NCI-H2171 (cell line): ENCODE data around the gene TRERF1.
A peak's percentile ranks its signal among the peaks of the same experiment; 100 is the strongest.

ENCODE experiments used
- DNase-seq: peaks from one replicate; lab custom pipeline; 2025; lab: John Stamatoyannopoulos, UW

Gene TRERF1

GRCh38 chr6:42394151-42394550 lies 57.6 kb downstream of the TRERF1 start:
- DNase-seq: no peak

DNA sequence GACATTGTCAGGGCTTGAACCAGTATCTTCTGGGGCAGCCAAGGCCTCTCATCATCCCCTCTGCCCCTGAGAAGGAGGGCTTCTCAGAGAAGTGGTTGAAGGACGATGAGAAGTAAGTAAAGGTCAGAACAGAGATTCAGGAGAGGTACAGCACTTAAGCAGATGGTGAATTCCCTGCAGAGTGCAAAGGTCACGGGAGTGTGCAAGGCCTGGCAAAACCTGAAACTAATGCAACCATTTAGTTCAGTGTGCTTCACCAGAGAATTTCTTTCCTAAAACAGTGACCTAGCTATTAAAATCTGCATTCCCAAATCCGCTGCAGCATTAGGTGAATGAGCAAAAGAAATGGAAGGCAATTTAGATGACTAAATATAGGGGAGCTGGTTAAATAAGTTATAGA lies 58.4 kb downstream of the TRERF1 start:
- no peak for DNase-seq

- DNase-seq: no peak
Observed at GRCh38 chr6:42392833-42393232, 58.9 kb downstream of the TRERF1 start.

- no peak for DNase-seq
Observed at GRCh38 chr6:42391441-42391840, 60.3 kb downstream of the TRERF1 start.

- DNase-seq: no peak
Observed at GRCh38 chr6:42390228-42390934, 61.3 kb downstream of the TRERF1 start.

DNA sequence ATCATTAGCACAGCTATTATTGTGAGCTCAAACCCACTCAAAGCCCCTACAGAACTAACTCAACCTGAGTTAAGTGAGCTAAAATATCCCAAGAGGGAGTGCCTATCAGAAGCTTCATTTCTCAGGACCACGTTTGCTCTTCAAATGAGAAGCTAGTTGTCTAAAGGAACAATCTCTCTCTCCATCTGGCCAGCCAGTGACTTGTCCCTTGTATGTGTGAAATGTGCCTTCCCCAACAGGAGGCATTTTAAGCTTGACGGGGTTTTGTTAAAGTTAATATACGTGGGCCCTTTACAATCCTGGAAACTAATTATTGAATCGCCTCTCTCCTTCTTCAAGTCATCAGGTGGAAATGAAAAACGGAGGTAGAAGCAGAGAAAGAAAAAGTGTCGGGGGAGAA lies 62.0 kb downstream of the TRERF1 start:
- no peak for DNase-seq

- no peak for DNase-seq
Observed at GRCh38 chr6:42388046-42388445, 63.7 kb downstream of the TRERF1 start.

DNA sequence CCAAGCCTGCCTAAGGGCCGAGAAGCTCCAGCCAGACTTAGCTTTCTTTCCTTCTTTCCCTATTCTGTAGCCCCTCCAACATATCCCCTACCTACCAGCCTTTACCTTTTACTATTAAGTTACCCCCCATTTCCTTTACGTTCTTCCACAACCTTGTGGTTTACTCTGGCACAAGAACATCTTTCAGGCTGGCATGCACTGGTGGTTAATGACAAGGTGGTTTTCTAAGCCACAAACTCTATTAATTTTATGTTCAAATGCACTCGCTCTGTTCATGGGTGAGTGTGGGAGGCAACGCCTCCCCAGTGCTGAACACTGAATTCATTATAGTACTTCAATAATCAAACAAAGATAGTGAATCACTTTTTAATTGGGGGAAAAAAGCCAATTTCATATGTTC lies 64.4 kb downstream of the TRERF1 start:
- no peak for DNase-seq

DNA sequence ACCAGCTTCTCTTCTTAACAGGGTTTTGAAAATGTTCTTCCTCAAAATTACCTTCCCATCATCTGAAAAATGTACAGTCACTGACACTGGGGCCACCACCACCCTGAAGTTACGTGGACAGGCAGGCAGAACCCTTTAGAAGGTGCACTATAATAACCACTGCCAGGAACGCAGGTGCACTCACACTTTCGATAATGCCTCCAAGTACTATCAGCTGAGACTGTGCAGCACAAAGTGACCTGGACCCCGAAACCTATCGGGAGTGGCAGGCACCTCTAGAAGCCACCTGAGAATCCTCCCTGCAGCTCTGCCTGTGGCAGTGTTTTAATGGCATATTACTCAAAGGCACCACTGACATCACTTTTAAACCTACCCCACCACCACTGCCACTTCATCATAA lies 66.4 kb downstream of the TRERF1 start:
- no peak for DNase-seq

DNA sequence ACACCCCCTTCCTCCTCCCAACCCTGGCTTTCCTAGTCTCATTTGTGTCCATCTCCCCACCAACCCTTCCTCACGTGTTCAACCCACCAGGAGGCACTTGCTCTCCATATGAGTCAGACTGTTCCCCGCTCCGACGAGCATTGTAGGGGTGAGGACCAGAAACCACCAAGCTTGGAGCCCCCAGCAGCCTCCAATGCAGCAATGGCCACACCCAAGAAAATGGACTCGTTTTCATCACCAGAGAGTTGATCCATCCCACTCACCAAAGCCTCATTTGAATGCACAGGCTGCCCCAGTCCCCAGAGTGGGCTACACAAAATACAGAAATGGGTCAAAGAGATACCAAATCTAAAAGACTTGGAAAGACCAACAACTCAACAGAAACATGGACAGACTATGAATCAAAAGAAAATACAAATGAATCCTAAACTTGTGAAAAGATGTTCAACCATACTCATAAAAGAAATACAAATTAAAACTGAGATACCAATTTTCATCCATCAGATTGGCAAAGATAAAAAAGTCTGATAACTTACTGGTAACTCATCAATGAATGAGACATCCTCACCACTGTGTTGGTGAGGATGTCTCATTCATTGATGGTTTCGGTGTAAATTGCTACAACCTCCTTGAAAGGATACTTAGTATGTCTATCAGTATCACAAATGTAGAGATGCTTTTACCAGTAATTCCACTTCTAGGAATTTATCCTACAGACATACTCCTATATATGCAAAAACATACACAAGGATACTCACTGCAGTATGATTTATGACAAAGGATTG lies 68.1 kb downstream of the TRERF1 start:
- DNase-seq: no peak

DNA sequence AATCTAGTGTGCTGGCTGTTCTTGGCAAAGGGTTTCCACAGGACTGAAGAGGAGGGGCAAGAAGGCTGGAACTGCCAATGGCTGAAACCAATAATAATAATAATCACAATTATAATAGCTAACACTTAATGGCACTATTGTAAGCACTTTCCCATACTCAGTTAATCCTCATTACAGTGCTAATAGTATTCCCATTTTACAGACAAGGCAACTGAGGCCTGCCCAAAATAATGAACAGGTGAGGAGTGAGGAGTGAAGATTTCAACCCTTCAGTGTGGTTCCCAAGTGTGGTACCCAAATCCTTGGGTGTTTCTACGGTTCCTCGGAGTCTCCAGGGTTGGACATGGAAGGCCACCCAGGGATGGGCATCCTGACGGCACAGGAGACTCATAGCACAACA lies 69.9 kb downstream of the TRERF1 start:
- DNase-seq: no peak

DNA sequence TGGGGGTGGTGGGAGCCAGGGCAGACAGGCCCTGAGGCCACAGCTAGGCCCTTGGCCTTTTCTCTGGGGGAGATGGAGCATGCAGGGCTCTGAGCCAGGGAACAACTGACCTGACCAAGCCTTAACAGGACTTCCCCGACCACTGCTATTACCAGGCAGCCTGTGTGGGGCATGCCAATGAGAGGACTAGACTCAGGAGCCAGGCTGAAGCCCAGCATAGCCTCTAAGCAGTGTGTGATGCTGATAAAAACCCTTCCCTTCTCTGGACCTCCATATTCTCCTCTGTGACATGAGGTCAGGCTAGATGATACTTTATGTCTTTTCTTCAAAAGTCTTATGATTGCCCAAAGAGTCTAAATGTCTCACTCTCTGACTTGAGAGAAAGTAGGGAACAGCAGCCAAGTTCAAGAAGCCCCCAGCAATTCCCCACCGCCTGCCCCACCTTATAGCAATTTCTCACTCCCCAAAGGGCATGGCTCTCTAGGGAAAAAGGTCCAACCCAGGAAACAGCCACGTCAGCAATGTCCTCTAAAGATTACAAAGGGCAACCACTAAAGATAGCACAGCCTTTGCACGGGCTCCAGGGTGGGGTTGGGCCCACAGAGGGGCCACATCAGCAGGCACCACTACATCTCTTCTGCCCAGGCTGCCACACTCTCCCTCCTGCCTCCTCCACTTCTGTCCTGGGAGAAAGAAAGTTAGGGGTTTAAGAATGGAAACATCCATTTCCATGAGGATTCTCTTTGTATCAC lies 71.3 kb downstream of the TRERF1 start:
- no peak for DNase-seq

GRCh38 chr6:42378536-42378935 lies 73.2 kb downstream of the TRERF1 start:
- DNase-seq: no peak

DNA sequence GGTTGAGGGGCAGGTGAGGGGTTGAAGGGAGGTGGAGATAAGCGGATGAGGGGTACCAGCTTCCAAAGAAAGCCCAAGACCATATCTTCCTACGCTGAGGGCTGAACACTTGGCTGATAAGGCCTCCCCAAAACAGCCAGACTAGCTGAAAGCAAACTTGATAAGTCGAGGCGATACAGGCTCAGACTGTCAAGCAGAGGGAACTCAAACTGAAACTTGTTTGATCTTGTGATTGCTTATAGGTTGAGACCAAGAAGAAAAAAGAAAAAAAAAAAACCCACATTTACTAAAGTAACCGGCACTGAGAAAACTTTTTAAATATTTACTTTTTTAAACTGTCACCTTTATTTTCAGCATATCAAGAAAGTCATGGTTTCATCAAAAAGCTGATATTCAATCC lies 73.6 kb downstream of the TRERF1 start:
- DNase-seq: no peak

DNA sequence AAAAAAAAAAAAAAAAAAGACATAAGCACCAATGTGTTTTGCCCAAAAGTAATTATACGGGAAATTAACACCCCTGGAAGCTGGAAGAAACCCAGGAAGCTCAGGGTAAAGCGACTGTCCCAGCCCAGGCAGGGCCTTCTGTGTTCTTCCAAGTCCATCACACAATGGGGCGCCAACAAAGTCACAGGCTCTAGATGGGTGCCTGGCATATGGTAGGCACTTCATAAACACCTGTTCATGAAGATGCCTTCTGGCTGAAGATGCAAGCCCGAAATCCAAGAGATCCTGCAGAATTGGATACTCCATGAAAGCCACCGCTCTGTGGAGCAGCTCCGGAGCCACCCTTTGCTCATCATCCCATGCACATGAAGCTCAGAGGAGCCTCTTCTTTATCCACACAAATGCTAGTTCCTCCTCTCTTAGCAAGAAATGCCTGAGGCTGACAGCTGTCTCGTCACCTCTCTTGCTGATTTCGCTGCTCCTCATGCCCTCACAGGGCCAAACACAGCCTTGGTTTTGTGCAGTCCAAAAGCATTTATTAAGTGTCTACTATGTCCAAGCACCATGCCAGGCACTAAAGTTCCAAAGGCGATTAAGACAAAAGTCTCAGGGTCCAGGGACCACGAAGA lies 76.6 kb downstream of the TRERF1 start:
- DNase-seq: peak; percentile 55

GRCh38 chr6:42374018-42374669 lies 77.6 kb downstream of the TRERF1 start:
- no peak for DNase-seq

DNA sequence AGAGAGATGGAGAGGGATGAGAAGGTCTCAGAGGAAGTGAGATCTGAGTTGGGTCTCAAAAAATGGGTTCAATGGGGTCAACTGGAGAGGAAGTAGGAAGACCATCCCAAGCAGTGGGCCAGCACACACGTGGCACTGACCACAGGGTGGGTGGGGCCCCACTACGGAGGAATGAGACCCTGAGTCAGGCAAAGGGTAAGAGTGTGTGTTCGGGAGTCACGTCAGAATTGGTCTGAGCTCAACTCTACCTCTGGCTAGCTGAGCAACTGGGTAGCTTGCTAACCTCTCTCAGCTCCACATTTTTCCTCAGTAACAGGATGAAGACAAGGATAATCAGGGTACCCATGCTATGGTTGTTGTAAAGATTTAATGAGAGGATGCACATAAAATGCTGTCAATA lies 79.0 kb downstream of the TRERF1 start:
- no peak for DNase-seq

- no peak for DNase-seq
Observed at GRCh38 chr6:42370323-42370985, 81.3 kb downstream of the TRERF1 start.

DNA sequence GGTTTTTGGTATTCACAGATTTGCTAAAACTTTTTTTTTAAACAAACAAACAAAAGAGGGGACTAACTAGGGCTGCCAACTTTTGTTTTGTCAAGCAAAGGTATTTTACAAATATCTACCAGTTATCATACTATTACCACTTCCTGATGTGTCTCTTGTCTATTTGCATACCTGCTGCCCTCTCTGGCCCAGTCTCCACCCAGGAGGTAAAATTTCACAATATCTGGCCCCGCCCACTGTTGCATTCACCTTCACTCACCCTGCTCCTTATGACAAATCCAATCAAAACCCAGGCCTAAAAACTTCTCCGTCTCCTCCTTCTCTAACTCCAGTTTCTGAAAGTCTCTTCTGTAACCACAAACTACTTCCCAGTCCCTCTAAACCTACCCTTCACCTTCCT lies 82.2 kb downstream of the TRERF1 start:
- DNase-seq: no peak

DNA sequence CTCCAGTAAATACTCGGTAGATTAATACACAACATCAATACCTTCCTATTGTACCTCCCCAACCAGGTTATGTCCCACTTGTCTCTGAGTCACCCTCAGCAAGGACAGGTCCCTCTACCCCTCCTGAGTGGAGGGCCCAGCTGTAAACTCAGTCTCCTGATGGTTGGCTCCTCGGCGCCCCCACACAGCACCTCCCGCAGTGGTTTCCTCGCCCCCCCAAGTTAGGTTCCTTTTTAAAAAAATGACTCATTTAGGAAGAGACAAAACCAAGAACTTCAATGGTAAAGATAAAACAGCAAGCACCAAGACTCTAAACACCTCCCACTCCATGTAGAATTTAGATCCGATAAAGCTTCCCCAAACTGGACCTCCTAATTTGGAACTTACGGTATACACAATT lies 83.5 kb downstream of the TRERF1 start:
- no peak for DNase-seq

DNA sequence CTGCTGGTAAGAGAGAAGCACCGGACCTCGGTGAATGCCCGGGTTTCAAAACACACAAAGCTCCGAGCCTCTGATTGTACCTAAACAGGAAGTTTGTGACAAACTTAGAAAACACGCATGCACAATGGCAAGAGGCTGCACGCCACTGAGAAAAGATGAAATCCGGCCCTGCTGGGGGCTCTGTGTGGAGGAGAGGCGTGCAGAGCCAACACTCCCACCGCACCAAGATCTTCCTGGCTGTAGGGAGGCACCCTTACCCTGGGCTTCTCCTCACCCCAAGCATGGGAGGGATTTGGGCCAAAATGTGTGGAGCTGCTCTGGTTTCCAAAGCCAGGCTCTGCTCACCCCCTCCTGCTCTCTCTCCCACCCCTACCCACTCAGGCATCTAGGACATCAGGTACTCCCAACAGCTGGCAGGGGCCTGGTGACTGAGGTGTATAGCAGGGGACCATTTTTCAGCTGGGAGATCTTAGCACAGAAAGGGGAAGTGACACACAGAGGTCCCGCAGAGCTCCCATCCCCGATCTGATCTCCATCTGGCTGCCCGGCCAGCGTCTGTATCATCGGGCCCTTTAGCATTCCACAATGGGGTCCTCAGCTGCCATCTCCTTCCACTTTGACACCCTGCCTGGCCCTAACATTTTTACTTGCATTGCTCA lies 84.2 kb downstream of the TRERF1 start:
- no peak for DNase-seq
